K562 (cell line): Measurements from ENCODE around the gene DNER.

Source experiments
- ATF1 ChIP-seq, 2 experiments: fragments of 450-650 bp in 1 of 2; IDR thresholded peaks; 2 replicates each; pipeline ENCODE4 v1.6.1; 2016; ENCODE audit warnings: missing compliant biosample characterization in 1 of 2, missing genetic modification characterization in 1 of 2
- ATF2 ChIP-seq: sonication (generic); formaldehyde crosslinking; IDR thresholded peaks from 2 replicates; pipeline ENCODE4 v1.8.1; 2022; ENCODE audit warnings: missing genetic modification reagents
- CCNT2 ChIP-seq: IDR thresholded peaks from 2 replicates; pipeline ENCODE4 v1.6.1; 2011; ENCODE audit warnings: borderline replicate concordance, low read depth, mild to moderate bottlenecking, moderate library complexity, mixed read lengths, low read length; ENCODE audit not compliant: insufficient read length; ENCODE audit errors: extremely low read depth
- CTCF ChIP-seq, 3 experiments: IDR thresholded peaks in 2 of 3; conservative IDR thresholded peaks in 1 of 3; 2 replicates each; pipeline ENCODE4 v1.5.1; 2011 to 2012; ENCODE audit warnings: low read length in 3 of 3, mild to moderate bottlenecking in 3 of 3, control low read depth in 2 of 3, improper control_type of control experiment in 1 of 3, inconsistent platforms in 1 of 3, low read depth in 1 of 3, mixed read lengths in 1 of 3, moderate library complexity in 1 of 3; ENCODE audit not compliant: insufficient read depth in 2 of 3
- HIVEP1 ChIP-seq: fragments of 250-450 bp; sonication (Bioruptor Pico); IDR thresholded peaks from 2 replicates; pipeline ENCODE4 v1.4.0; 2020; ENCODE audit warnings: mild to moderate bottlenecking
- HMG20B ChIP-seq: fragments of 250-450 bp; sonication (Bioruptor Pico); IDR thresholded peaks from 2 replicates; pipeline ENCODE4 v1.5.0; 2021; ENCODE audit warnings: mild to moderate bottlenecking
- ILK ChIP-seq: fragments of 450-650 bp; IDR thresholded peaks from 2 replicates; pipeline ENCODE4 v1.6.1; 2016; ENCODE audit warnings: missing genetic modification characterization, low read depth, mild to moderate bottlenecking, missing compliant biosample characterization, moderate library complexity, borderline replicate concordance
- MAZ ChIP-seq, 2 experiments: fragments of 450-650 bp in 1 of 2; sonication (generic) in 1 of 2; formaldehyde crosslinking; IDR thresholded peaks in 1 of 2; conservative IDR thresholded peaks in 1 of 2; 2 replicates each; pipeline versions ENCODE4 v1.4.0 to v1.5.0; 2020; ENCODE audit warnings: mild to moderate bottlenecking in 1 of 2, missing genetic modification reagents in 1 of 2
- NFE2L1 ChIP-seq: fragments of 450-650 bp; IDR thresholded peaks from 2 replicates; pipeline ENCODE4 v1.6.1; 2016; ENCODE audit warnings: missing genetic modification characterization, low read depth, mild to moderate bottlenecking, missing compliant biosample characterization, moderate library complexity, borderline replicate concordance
- POLR2A ChIP-seq: fragments of 450-650 bp; conservative IDR thresholded peaks from 2 replicates; pipeline ENCODE4 v1.6.1; 2016
- RAD51 ChIP-seq: fragments of 450-650 bp; IDR thresholded peaks from 2 replicates; pipeline ENCODE4 v1.7.1; 2016; ENCODE audit warnings: low read depth, mild to moderate bottlenecking, borderline replicate concordance
- SIX5 ChIP-seq, 2 experiments: IDR thresholded peaks; 2 replicates each; pipeline ENCODE4 v1.6.1; 2011; ENCODE audit warnings: low read length in 2 of 2, borderline replicate concordance in 1 of 2, low read depth in 1 of 2, mild to moderate bottlenecking in 1 of 2, moderate library complexity in 1 of 2; ENCODE audit not compliant: insufficient read depth in 1 of 2
- USF2 ChIP-seq: sonication (generic); formaldehyde crosslinking; IDR thresholded peaks from 2 replicates; pipeline ENCODE4 v1.5.0; 2020; ENCODE audit warnings: missing genetic modification reagents
- ZNF639 ChIP-seq, 2 experiments: fragments of 200-800 bp in 1 of 2; sonication (Bioruptor generic) in 1 of 2; sonication (generic) in 1 of 2; formaldehyde crosslinking in 1 of 2; IDR thresholded peaks in 1 of 2; conservative IDR thresholded peaks in 1 of 2; 2 replicates each; pipeline versions ENCODE4 v1.5.0 to v1.6.1; 2016 to 2020; ENCODE audit warnings: missing compliant biosample characterization in 1 of 2, missing genetic modification characterization in 1 of 2, missing genetic modification reagents in 1 of 2

GRCh38 chr2:229412686-229413085 is 301.7 kb downstream of the DNER start:
- TF ChIP-seq CTCF (IDR thresholded peaks at IDR 0.05 in 2 of 3, conservative IDR thresholded peaks at IDR 0.05 in 1 of 3; ENCODE audit: insufficient read depth in 2 of 3, low read depth in 1 of 3, low read length in 3 of 3) = no peak
- no peak for TF ChIP-seq RAD51
- no peak for TF ChIP-seq ATF1 (CRISPR knock-in tag; IDR thresholded peaks at IDR 0.05)
- TF ChIP-seq ATF1 (tag; IDR thresholded peaks at IDR 0.05) = no peak
- no peak for TF ChIP-seq CCNT2
- TF ChIP-seq NFE2L1 = no peak
- TF ChIP-seq POLR2A = no peak
- no peak for TF ChIP-seq ZNF639 (CRISPR knock-in tag; conservative IDR thresholded peaks at IDR 0.05 in 1 of 2, IDR thresholded peaks at IDR 0.05 in 1 of 2)
- no peak for TF ChIP-seq ATF2 (CRISPR knock-in tag)
- TF ChIP-seq HMG20B (CRISPR knock-in tag) = no peak
- no peak for TF ChIP-seq USF2 (CRISPR knock-in tag)
- TF ChIP-seq SIX5 (IDR thresholded peaks at IDR 0.05; ENCODE audit: borderline replicate concordance in 1 of 2, insufficient read depth in 1 of 2, low read depth in 1 of 2, low read length in 2 of 2) = no peak
- no peak for TF ChIP-seq ILK (tag)
- no peak for TF ChIP-seq MAZ (CRISPR knock-in tag; conservative IDR thresholded peaks at IDR 0.05 in 1 of 2, IDR thresholded peaks at IDR 0.05 in 1 of 2)
- TF ChIP-seq HIVEP1 (CRISPR knock-in tag) = no peak
